Mesenteric fat pad (tissue), 1 donor: ENCODE measurements around the gene GZMA. TPM values are rescaled to one million over a fixed set of nuclear protein-coding genes. Genes with fewer than 3 reads are reported as not detected.

Experiments used
- DNase-seq: peaks from one replicate; pipeline ENCODE4 v3.0.0-alpha.2; 2020; ENCODE audit warnings: low spot score
- total RNA-seq: library from RNA; stranded (reverse); fragmentation: NEBNext Ultra II Directional; extraction: Animal tissue kit (Norgen Biotek cat#: 25700); gene quantifications from one replicate; pipeline ENCODE4 v1.2.1, GENCODE V29; 2021
- donor health status: DM: yes; HTN: yes; CAD: no.

The GZMA gene
- total RNA-seq, 1 donor from 2014 or later, result 1.0 TPM

DNA sequence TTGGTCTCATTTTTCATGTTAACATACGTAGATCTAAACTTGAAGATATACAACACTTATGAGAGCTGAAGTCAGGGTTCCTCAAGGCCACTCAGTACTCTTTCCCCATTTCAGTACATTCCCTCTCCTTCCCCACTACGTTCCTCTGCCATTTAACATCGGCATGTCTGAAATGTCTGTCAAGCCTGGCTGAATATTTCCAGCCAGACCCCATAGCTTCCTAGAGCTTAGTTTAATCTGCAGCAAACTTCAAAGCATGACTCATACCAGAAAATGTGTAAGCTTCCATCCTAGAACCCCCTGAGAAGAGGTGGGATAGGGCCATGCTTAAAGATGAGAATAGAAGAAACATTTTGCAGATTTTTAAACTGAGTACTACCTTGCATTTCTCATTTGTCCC is 6.2 kb downstream of the GZMA start:
- DNase-seq, result no peak

DNA sequence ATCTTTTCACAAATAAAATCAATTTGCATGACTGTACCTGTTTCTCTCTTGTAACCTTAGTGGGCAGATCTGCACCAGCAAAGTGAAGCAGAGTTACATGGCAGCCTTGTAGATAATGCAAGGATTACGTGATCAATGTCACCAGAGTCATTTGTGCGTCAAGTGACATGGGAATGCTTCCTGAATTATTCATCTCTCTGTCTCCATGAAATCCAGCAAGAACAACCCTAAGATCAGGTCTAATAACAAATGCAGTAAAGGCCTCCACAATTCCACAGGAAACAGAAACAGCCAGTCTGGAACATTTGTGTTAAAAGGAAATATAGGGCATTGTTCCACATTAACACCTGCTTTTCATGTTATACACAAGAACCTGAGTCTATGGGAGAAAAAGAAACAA is 7.8 kb downstream of the GZMA start:
- no peak for DNase-seq

DNA sequence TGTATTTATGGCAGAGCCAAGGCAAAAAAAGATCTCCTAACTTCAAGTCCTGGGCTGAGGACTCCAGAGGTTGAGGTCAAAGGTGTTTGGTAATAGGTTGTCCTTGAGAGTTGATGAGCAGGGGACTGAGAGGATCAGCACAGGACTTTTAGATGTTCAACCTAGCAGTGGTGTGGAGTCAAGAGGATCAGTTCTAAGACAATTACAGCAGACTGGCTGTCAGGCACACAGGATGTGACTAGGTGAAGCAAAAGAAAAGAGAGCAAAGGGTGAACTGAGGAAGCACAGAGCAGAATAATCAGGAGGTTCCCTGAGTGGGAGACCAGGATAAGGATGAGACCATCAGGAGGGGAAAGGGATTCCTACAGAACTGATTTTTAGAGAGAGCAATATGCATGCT is 10.9 kb downstream of the GZMA start:
- no peak for DNase-seq

DNA sequence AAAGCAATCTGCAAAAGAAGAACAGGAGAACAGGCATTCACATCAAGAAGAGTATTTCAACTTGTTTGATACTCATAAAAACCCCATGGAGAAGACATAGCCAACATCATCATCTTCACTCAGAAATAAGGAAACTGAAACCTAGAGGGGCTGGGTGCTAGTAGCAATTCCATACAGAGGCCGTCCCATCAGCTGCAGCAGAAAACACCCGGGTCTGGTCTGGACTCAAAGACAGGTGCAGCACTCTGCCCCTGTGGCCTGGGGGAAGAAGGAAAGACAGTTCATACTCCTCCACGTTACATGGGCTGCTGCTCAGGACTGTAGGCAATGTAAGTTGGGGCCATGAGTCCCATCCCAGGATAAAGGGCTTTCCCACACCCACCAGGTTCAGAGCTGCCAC is 11.6 kb downstream of the GZMA start:
- no peak for DNase-seq

DNA sequence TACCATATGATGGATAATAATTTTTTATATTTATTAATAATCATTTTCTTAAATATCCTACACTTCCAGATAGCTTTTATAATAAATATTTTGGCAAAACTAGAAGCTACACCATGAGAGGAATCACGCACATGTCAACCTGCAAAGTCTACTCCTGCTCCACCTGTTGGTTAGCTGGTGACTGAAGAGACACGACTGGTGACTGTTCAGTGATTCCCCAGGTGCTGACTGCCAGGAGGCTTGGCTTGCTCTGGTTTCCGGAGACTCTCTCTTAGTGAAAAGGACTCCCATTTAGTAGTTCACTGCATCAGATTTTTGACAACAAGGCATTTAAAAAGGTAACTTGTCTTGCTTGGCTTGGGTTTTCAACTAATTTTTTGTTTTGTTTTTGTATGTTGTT is 20.9 kb downstream of the GZMA start:
- DNase-seq, result no peak

DNA sequence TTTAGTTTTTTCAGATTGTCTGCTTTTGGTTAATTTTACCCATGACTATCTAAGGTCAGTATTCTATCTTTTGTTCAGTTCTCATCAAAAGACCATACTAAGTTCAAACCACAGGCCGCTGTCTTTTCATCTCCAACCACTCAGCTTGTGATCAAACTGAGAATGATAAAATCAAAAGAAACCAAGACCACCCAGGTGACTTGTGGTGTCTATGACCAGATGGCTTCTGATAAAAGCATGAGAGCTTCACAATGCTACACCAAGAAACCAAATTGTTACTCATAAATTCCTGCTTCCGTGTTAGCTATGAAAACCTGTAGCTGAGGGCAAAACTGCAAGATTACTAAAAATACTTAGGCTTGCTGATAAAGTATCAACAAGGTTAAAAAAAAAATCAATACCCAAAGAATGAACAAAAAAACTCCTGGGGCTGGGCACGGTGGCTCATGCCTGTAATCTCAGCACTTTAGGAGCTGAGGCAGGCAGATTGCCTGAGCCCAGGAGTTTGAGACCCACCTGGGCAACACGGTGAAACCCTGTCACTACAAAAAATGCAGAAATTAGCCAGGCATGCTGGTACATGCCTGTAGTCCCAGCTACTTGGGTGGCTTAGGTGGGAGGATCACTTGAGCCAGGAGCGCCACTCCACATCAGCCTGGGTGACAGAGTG is 31.7 kb downstream of the GZMA start:
- DNase-seq, result no peak

DNA sequence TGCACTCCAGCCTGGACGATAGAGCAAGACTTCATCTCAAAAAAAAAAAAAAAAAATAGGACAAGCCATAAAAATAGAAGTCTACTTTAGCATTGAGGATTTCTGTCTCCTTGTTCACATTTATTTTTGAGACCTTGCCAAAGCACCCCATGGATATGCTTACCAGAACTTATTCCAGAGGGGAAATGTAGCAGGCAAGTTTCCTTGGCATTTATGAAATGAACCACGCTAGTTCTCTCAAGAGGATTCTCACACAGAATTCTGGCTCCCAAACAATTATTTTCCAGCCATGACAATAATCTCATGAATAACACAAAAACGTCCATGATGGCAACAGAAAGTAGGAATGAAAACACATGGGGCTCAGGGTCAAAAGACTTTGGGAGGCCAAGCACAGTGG is 34.1 kb downstream of the GZMA start:
- DNase-seq, result no peak

DNA sequence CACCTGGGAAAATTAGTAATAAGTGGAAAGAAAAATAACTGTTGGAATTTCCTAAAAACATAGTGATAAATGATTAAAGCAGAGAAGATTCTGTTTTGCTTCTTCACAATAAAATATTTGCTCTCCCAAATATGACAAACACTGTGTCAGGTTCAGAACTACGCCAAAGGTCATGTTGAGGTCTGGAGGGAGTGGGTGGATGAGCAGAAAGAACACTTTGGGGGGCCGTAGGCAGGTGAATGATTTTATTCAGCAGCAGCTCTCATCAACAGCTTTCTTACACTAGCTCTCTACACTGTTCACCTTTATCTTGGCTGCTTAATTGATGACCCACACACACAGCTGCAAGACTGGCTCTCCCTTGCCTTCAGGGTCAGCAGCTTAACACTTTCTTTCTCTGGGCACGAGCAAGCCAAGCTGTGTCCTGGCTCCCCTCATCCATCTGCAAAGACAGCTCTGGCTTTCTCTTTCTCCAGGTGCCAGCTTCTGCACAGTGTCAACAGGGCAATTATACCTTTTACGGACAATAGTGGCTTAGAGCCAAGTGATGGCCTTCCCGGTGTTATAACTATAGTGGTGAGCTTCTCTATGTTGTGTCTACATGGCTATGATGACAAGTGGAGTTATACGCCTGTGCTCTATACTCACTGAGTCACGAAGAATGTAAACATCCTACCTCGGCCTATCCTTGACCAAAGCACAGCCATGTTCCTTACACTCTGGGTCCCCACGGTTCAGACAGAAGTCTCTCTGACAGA is 38.6 kb downstream of the GZMA start:
- no peak for DNase-seq

DNA sequence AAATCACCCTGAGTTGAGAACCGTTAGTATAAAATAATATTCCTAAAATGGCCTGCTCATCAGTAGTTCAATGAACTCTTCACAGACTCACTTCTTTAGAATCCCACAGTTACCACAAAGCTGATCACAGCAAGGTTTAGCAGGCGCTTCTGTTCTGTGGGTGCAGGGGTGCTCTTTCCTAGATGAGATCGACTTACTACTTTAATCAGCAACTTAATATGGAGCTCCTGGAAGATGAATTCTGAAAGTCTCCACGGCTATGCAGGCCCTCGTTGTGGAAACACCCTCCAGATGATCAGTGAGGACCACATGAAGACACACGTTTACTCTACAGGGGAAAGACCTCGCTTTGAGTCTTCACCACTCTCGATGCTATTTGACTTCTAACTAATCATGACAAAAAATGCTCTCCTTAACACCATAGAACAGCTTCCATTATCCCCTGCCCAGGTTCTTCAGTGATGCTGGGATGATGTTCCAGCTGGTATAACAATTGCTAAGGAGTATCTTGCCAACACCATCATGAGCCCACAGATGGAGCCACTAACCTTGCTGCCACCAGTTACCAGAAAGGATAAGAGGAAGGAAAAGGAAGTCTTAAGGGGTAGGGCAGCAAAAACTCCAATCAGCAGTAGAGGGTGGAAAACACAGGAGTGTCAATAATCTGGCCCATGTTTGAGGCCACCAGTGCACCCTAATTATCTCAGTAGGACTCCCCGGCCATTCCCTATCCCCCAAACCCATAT is 39.7 kb downstream of the GZMA start:
- no peak for DNase-seq

DNA sequence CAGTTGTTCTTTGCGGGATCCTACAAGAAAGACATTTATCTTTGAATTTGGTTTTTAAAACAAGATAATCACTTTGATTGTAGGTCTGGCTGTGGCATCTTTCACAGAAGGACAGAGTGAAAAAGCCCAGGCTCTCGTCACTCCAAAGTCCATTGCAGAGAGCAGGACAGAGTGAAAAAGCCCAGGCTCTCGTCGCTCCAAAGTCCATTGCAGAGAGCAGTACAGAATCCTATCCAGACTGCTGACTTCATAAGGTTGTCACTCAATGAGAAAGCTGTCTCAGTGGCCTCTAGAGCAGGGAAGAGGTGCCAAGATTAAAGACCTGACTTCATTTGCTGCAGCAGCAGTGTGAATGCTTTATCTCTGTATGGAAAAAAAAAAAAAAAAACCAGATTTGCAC is 41.2 kb downstream of the GZMA start:
- DNase-seq, result no peak

DNA sequence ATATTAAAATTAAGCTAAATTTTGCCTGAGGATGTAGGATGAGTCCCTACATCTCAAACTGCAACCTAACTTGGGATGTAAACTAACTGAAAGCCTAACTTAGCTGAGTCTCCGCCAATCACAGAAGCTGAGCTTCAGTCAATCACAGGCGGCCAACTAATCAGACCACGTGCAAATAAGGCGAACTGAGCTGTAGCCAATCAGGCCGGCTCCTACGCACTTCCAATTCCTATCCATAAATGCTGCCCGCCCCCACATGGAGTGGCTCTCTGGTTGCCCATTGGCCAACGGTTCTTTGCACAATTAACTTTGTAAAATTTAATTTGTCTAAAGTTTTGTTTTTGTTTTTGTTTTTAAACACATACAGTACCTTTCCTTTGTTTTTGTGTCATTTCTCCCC is 43.6 kb downstream of the GZMA start:
- DNase-seq, result no peak

DNA sequence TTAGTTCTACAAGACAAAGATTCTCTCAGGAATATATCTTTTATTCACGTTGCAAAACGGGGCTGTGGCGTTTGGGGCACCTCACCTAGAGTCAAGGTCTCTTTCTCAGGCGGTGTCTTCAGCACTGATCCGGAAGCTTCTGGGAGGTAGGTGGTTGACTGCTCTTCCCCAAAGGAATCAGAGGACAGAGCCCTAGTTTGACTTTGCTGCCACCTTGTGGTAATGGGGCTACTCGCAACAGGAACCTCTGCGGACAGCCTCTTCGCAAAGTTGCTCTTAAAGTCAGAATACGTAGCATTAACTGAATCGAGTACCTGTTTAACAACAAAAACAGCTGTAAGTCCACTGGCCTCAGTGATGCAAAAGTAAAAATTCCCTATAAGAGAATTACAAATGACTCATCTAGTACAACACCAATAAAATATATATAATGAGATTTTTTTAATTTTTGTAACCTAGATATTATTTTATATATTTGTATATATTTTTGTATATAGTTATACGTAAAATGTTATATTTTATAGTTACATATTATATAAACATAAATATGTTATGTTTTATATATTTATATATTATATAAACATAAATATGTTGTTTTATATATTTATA is 44.2 kb downstream of the GZMA start:
- DNase-seq, result no peak

DNA sequence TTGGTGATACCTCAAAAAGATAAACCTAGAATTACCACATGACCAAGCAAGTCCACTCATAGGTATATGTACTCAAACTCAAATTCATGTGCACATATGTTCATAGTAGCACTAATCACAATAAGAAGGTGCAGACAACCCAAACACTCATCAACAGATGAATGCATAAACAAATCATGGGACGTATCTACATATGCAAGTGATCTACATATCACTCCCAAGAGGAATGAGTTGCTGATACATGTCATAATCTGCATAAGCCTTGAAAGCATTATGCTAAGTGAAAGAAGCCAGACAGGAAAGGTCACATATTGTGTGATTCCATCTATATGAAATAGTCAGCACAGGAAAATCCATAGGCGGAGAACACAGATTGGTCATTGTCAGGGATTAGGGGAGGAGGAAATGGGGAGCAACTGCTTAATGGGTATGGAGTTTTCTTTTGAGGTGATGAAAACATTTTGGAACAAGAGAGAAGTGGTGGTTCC is 46.9 kb downstream of the GZMA start:
- DNase-seq, result no peak

DNA sequence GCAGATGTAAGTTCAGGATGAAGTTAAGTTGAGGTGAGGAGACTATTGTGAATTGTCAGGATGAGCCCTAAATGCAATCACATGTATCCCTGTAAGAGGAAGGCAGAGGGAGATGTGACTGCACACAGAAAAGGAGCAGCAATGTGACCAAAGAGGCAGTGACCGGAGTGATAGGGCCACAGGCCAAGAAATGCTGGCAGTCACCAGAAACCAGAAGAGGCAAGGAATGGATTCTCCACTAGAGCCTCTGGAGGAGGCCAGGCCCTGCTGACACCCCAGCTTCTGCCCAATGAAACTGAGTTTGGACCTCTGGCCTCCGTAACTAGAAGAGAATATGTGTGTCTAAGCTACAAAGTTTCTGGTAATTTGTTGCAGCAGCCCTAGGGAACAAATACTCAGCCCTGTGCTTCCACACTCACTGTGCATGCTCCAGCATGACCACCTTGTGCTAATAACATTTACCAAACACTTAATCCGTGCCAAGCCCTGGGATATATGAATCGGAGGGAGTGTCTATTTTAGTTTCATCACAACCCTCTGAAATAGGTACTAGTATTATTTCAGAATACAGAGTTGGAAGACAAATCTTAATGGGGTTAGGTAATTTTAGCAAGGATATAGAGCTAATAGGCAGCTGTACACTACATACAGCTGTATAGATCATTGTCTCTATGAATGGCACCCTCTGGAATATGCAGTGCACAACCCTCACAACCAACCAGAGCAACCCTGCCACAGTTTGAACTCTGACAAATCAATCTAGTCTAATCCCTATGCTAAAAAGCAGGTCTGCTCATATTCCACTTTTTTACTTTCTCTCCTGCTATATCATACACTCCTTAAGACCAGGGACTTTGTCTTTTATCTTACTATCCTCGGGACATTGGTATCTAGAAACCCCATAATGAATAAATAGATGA is 49.7 kb downstream of the GZMA start:
- DNase-seq, result no peak

DNA sequence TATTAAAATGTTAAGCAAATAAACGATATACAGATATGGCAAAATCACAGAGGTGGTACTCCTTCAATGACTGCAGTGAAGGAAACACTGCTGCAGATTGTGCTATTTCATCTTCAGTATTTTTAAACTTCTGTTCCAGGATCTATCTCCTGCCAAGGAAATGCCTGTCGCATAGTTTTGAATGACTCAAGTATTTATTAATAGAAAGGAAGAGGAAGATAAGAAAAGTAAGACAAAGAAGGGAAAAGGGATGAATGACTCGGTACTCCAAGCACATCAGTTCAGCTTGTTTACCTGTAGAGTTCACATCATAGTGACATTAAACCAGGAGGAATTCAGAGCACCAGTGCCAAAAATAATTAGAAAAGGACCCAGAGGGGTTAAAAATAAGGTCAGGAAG is 52.4 kb downstream of the GZMA start:
- DNase-seq, result no peak

Other genes starting within 250 kb of the GZMA start
- gene ESM1, start 117.1 kb upstream of the GZMA start, total RNA-seq, result not detected
- 1.3 TPM for gene GZMK, start 78.4 kb upstream of the GZMA start, total RNA-seq
- 20.5 TPM for gene GPX8, start 57.5 kb downstream of the GZMA start, total RNA-seq
- not detected for gene CDC20B, start 70.5 kb downstream of the GZMA start, total RNA-seq
- not detected for gene MCIDAS, start 124.7 kb downstream of the GZMA start, total RNA-seq
- not detected for gene CCNO, start 131.0 kb downstream of the GZMA start, total RNA-seq
- gene DHX29, start 205.0 kb downstream of the GZMA start, total RNA-seq, result 28.3 TPM
- gene MTREX, start 205.3 kb downstream of the GZMA start, total RNA-seq, result 49.3 TPM